Thyroid gland (tissue), 4 donors: Measurements from ENCODE around the gene PROB1. TPM values are rescaled to one million over a fixed set of nuclear protein-coding genes. Genes with fewer than 3 reads are reported as not detected.

Experiments
- DNase-seq, 2 donors: peaks; one replicate each; pipeline ENCODE4 v3.0.0-alpha.2; 2019
- H3K27ac ChIP-seq, 3 donors: fragments of 200-600 bp; sonication (generic); 1 replicate in 2 of 3; 2 replicates in 1 of 3; pipeline ENCODE4 v1.5.1; 2016 to 2019; ENCODE audit warnings: mild to moderate bottlenecking in 1 of 3, moderate library complexity in 1 of 3
- H3K27me3 ChIP-seq: fragments of 200-600 bp; sonication (generic); one replicate; pipeline ENCODE4 v1.5.1; 2019
- H3K36me3 ChIP-seq, 2 donors: fragments of 200-600 bp; sonication (generic); one replicate each; pipeline ENCODE4 v1.5.1; 2016 to 2019
- H3K4me1 ChIP-seq, 2 donors: fragments of 200-600 bp; sonication (generic); one replicate each; pipeline ENCODE4 v1.5.1; 2017 to 2019
- H3K4me3 ChIP-seq, 3 donors: fragments of 200-600 bp; sonication (generic); replicated peaks in 1 of 3; 1 replicate in 2 of 3; 2 replicates in 1 of 3; pipeline ENCODE4 v1.5.1; 2016; ENCODE audit warnings: mild to moderate bottlenecking in 1 of 3
- H3K9me3 ChIP-seq: fragments of 200-600 bp; sonication (generic); one replicate; pipeline ENCODE4 v1.5.1; 2017
- POLR2A ChIP-seq, 2 donors: fragments of 450-650 bp; IDR thresholded peaks; one replicate each; pipeline ENCODE4 v1.6.1; 2017; ENCODE audit warnings: antibody characterized with exemption in 2 of 2, mild to moderate bottlenecking in 2 of 2, moderate library complexity in 1 of 2
- WGBS, 2 donors: methylation state at CpG; one replicate each; pipeline ENCODE4 v1.1.5; 2017; 5-methylcytosine and 5-hydroxymethylcytosine counted together
- intact Hi-C: fragments of 100-400 bp; cut with DNase I; formaldehyde crosslinking; loops from one replicate; pipeline ENCODE4 v1.15.1; 2023
- total RNA-seq, 4 donors: library from RNA; depleted of rRNA; stranded (reverse); fragments of >200 nt; gene quantifications; one replicate each; pipeline ENCODE4 v1.2.3, GENCODE V29; 2016
- TF ChIP-seq, protein P1 (sequence below), 6 experiments: fragments of 200-600 bp in 3 of 6; fragments of 450-650 bp in 3 of 6; sonication (generic) in 3 of 6; IDR thresholded peaks; one replicate each; pipeline ENCODE4 v1.5.1; 2016 to 2019; ENCODE audit warnings: antibody characterized with exemption in 6 of 6, mild to moderate bottlenecking in 2 of 6, inconsistent platforms in 1 of 6, moderate library complexity in 1 of 6

The PROB1 gene
- total RNA-seq, 4 donors from 2014 or later = 1.6 to 4.2 (median 1.9) TPM

GRCh38 chr5:139399501-139400121 lies 4.7 kb upstream of the PROB1 start:
- WGBS, 2 donors = 83 to 89% methylated on average over 6 of the region's 6 CpGs
- H3K4me1 ChIP-seq = peaks cover 12 to 19% of the 10 kb centered on the region in 2 donors
- no peak for DNase-seq
- H3K27me3 ChIP-seq = no peaks in the 10 kb centered on the region
- no peaks in the 10 kb centered on the region for H3K36me3 ChIP-seq
- H3K27ac ChIP-seq = no peak overlapping the region
- TF ChIP-seq, protein P1, sequence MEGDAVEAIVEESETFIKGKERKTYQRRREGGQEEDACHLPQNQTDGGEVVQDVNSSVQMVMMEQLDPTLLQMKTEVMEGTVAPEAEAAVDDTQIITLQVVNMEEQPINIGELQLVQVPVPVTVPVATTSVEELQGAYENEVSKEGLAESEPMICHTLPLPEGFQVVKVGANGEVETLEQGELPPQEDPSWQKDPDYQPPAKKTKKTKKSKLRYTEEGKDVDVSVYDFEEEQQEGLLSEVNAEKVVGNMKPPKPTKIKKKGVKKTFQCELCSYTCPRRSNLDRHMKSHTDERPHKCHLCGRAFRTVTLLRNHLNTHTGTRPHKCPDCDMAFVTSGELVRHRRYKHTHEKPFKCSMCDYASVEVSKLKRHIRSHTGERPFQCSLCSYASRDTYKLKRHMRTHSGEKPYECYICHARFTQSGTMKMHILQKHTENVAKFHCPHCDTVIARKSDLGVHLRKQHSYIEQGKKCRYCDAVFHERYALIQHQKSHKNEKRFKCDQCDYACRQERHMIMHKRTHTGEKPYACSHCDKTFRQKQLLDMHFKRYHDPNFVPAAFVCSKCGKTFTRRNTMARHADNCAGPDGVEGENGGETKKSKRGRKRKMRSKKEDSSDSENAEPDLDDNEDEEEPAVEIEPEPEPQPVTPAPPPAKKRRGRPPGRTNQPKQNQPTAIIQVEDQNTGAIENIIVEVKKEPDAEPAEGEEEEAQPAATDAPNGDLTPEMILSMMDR (IDR thresholded peaks at IDR 0.05) = no peak
- no peak for TF ChIP-seq POLR2A (IDR thresholded peaks at IDR 0.05)
- H3K9me3 ChIP-seq = no peaks in the 10 kb centered on the region
- no peak overlapping the region for H3K4me3 ChIP-seq
- intact Hi-C loops = no loop called here

GRCh38 chr5:139397921-139398320 lies 3.0 kb upstream of the PROB1 start:
- no peaks in the 10 kb centered on the region for H3K9me3 ChIP-seq
- peaks cover 12 to 25% of the 10 kb centered on the region in 2 donors for H3K4me1 ChIP-seq
- intact Hi-C loops = no loop called here
- no peaks in the 10 kb centered on the region for H3K36me3 ChIP-seq
- peak; percentile 55 to 59 for DNase-seq
- H3K4me3 ChIP-seq = no peak overlapping the region
- no peaks in the 10 kb centered on the region for H3K27me3 ChIP-seq
- no peak overlapping the region for H3K27ac ChIP-seq
- 34 to 42% methylated on average over 6 of the region's 6 CpGs for WGBS, 2 donors
- TF ChIP-seq, protein P1 (IDR thresholded peaks at IDR 0.05) = no peak
- TF ChIP-seq POLR2A (IDR thresholded peaks at IDR 0.05) = no peak

DNA sequence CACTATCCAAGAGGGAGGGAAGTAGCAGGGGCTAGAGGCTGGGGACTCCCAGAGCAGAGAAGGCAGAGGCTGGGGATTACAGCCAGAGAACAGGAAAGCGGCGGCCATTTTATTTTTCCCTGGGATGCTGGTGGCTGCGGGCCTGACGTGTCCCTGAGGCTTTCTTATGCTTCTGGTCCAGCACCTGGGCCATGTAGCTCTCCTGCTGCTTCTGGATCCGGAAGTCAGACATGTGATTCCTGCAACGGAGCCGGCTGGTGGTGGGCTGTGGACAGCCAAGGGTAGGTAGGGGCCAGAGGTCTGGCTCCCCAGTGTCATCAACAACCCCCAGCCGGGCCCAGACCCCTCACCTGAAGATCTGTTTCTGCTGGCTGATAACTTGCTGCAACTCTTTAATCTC lies 1.8 kb upstream of the PROB1 start:
- H3K27me3 ChIP-seq = no peaks in the 10 kb centered on the region
- H3K4me3 ChIP-seq = no peak overlapping the region
- H3K36me3 ChIP-seq = no peaks in the 10 kb centered on the region
- intact Hi-C loops = no loop called here
- TF ChIP-seq, protein P1 (IDR thresholded peaks at IDR 0.05) = no peak
- no peak for TF ChIP-seq POLR2A (IDR thresholded peaks at IDR 0.05)
- H3K27ac ChIP-seq = no peak overlapping the region
- peaks cover 15 to 35% of the 10 kb centered on the region in 2 donors for H3K4me1 ChIP-seq
- no peak for DNase-seq
- no peaks in the 10 kb centered on the region for H3K9me3 ChIP-seq
- 87 to 89% methylated on average over 8 of the region's 8 CpGs for WGBS, 2 donors

DNA sequence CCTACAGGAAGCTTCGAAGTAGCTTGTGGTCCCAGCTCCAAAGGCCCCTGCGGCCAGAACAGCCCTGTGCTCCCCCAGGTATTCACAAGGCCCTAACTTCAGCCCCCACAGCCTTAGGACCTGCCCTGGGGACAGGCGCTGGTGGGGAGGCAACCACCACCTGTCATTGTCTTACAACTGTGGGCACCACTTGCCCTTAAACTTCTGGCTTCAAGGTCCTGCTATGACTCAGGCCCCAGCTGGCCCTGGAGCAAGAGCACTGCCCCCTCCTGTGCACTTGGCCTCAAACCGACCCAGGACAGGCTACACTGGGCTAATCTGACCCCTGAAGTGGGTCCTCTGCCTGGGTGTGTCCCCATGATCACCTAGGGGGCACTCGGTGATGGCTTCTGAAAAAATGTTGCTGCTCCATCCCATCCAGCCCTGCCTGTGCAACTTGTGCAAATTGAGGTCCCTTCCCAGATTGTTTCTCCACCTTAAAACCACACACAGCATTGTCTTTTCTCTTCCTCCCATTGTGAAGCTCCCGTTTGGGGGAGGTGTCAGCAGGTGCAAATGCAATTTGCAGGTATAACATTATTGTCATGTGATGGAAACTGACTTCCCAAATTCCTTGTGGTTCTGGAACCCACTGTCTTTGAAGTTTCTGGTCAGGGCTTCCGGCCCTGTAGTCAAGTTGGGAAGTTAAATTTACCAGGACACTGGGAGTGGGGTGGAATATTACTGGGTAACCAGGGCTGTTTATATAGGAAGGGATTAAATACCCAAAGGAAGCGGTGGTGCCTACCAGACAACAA lies 1.1 kb upstream of the PROB1 start:
- H3K27ac ChIP-seq = no peak overlapping the region

More for the DNA sequence above, 1.1 kb upstream of the PROB1 start:
- 86 to 89% methylated on average over 8 of the region's 8 CpGs for WGBS, 2 donors
- DNase-seq = no peak
- Histone ChIP-seq H3K9me3 (no peaks in the 10 kb centered on the region), H3K4me3 (no peak overlapping the region), H3K36me3 (no peaks in the 10 kb centered on the region), H3K27me3 (no peaks in the 10 kb centered on the region), H3K4me1 (peaks cover 15 to 36% of the 10 kb centered on the region in 2 donors)
- intact Hi-C loops = no loop called here
- TF ChIP-seq, protein P1 (IDR thresholded peaks at IDR 0.05) = no peak
- TF ChIP-seq POLR2A (IDR thresholded peaks at IDR 0.05) = no peak
